ENCODE results near the gene GALNT18. TPM values are rescaled to one million over a fixed set of nuclear protein-coding genes. Genes with fewer than 3 reads are reported as not detected.

Gene GALNT18
- total RNA-seq, 1 donor from 2014 or later: 24.4 TPM

GRCh38 chr11:11397781-11398180, 224.0 kb downstream of the GALNT18 start:
- peaks cover 21% of the 10 kb centered on the region for H3K4me1 ChIP-seq
- no peak for DNase-seq
- intact Hi-C loops (cut with micrococcal nuclease): no loop called here
- no peak overlapping the region for H3K4me3 ChIP-seq
- H3K9me3 ChIP-seq (replicated peaks): no peaks in the 10 kb centered on the region
- no peak for TF ChIP-seq CTCF (IDR thresholded peaks at IDR 0.05; ENCODE audit: borderline replicate concordance)
- no peaks in the 10 kb centered on the region for H3K36me3 ChIP-seq
- H3K27me3 ChIP-seq (ENCODE audit: low read depth): no peaks in the 10 kb centered on the region
- no peak overlapping the region for H3K27ac ChIP-seq (replicated peaks)

DNA sequence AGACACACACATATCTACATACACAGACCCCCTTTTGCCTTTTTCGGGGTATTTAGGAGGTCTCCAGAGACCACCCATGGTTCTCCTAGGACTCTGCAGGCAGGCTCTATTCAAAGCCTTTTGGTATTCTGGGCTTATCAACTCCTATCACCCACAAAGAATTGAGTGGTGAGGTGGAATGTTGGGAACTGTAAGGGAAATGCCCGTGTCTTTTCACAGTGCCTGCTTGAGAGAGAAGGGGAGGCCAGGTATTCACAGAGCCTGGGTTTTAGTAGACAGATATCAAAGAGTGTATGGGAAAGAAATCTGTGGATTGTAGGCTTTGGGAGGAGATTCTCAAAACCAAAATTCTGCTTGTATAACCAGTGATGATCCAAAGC, 224.8 kb downstream of the GALNT18 start:
- Histone ChIP-seq H3K4me1 (peaks cover 25% of the 10 kb centered on the region), H3K4me3 (no peak overlapping the region), H3K9me3 (replicated peaks) (no peaks in the 10 kb centered on the region), H3K27me3 (ENCODE audit: low read depth) (no peaks in the 10 kb centered on the region), H3K36me3 (no peaks in the 10 kb centered on the region), H3K27ac (replicated peaks) (no peak overlapping the region)
- intact Hi-C loops (cut with micrococcal nuclease): no loop called here
- no peak for DNase-seq
- TF ChIP-seq CTCF (IDR thresholded peaks at IDR 0.05; ENCODE audit: borderline replicate concordance): no peak

DNA sequence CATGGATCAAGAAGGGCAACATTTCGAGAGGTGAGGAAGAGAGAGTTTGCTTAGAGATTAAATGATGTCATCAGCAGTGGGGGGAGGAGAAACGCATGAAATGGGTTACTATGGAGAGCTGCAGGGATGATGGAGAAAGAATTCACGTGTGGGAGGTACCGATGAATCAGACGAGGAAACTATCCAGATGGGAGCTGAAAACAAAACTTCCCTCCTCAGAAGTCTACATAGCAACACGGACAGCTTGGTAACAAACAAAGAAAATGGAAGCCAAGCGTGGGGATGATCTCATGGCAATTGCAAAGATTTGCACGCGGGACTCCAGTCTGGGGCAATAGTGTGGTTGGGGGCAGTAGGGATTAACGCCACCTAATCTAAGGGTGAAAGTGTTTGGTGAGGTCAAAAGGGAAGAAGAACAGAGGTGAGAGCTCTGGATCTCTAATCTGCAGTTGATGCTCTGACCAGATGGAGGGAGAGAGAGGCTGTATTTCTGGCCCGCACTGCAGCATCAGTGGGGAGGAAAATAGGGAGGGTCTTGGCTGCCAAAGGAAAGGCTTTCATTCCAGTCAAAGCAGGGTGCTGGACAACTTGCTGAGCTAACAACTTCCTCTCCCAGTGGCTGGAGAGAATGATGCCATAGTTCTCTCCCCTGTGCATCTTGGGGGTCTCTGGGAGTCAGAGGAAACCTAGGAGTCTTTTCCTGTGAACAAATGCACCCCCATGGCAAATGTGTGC, 225.3 kb downstream of the GALNT18 start:
- H3K36me3 ChIP-seq: no peaks in the 10 kb centered on the region
- no peak for DNase-seq
- H3K4me3 ChIP-seq: no peak overlapping the region
- H3K9me3 ChIP-seq (replicated peaks): no peaks in the 10 kb centered on the region
- no peaks in the 10 kb centered on the region for H3K27me3 ChIP-seq (ENCODE audit: low read depth)
- H3K4me1 ChIP-seq: peaks cover 25% of the 10 kb centered on the region
- intact Hi-C loops (cut with micrococcal nuclease): no loop called here
- no peak overlapping the region for H3K27ac ChIP-seq (replicated peaks)
- no peak for TF ChIP-seq CTCF (IDR thresholded peaks at IDR 0.05; ENCODE audit: borderline replicate concordance)

GRCh38 chr11:11395126-11395525, 226.7 kb downstream of the GALNT18 start:
- no peaks in the 10 kb centered on the region for H3K36me3 ChIP-seq
- intact Hi-C loops (cut with micrococcal nuclease): no loop called here
- TF ChIP-seq CTCF (IDR thresholded peaks at IDR 0.05; ENCODE audit: borderline replicate concordance): no peak

DNA sequence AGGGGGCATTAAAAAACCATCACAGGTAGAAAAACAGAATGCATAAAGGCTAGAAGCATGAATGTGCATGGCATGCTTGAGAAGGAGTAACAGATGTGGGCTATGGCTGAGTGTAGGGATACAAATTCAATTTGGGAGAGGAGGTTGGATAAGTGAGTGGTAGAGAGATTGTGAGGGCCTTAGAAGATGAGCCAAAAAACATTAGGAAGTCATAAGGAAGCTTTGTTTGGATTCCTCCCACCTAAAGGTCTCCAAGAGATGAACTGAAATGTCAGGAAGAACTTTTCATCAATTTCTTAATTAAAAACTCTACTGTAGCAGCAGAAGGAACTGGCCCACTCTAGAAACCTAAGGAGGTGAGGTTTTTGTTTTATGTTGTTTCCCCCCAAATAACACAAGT, 227.6 kb downstream of the GALNT18 start:
- intact Hi-C loops (cut with micrococcal nuclease): no loop called here
- H3K36me3 ChIP-seq: no peaks in the 10 kb centered on the region
- no peak for DNase-seq
- H3K4me3 ChIP-seq: no peak overlapping the region
- peaks cover 31% of the 10 kb centered on the region for H3K4me1 ChIP-seq
- no peaks in the 10 kb centered on the region for H3K9me3 ChIP-seq (replicated peaks)
- H3K27ac ChIP-seq (replicated peaks): no peak overlapping the region
- no peaks in the 10 kb centered on the region for H3K27me3 ChIP-seq (ENCODE audit: low read depth)
- no peak for TF ChIP-seq CTCF (IDR thresholded peaks at IDR 0.05; ENCODE audit: borderline replicate concordance)

More at GRCh38 chr11:11395126-11395525, 226.7 kb downstream of the GALNT18 start:
- Histone ChIP-seq H3K9me3 (replicated peaks) (no peaks in the 10 kb centered on the region), H3K27ac (replicated peaks) (no peak overlapping the region), H3K4me1 (peaks cover 22% of the 10 kb centered on the region), H3K27me3 (ENCODE audit: low read depth) (no peaks in the 10 kb centered on the region), H3K4me3 (no peak overlapping the region)
- DNase-seq: no peak
